Gastrocnemius medialis (tissue), 4 donors: ENCODE results near the gene REXO5.

Experiments
- POLR2A ChIP-seq, 2 donors: fragments of 450-650 bp; IDR thresholded peaks; one replicate each; pipeline ENCODE4 v1.6.1; 2017; ENCODE audit warnings: antibody characterized with exemption in 2 of 2, mild to moderate bottlenecking in 2 of 2, moderate library complexity in 2 of 2
- TF ChIP-seq, protein P1 (sequence below), 5 experiments: fragments of 450-650 bp in 3 of 5; fragments of 200-600 bp in 2 of 5; sonication (generic) in 2 of 5; IDR thresholded peaks in 4 of 5; conservative IDR thresholded peaks in 1 of 5; 1 replicate in 4 of 5; 2 replicates in 1 of 5; pipeline ENCODE4 v1.5.1; 2016 to 2019; ENCODE audit warnings: antibody characterized with exemption in 5 of 5, mild to moderate bottlenecking in 3 of 5, moderate library complexity in 3 of 5

DNA sequence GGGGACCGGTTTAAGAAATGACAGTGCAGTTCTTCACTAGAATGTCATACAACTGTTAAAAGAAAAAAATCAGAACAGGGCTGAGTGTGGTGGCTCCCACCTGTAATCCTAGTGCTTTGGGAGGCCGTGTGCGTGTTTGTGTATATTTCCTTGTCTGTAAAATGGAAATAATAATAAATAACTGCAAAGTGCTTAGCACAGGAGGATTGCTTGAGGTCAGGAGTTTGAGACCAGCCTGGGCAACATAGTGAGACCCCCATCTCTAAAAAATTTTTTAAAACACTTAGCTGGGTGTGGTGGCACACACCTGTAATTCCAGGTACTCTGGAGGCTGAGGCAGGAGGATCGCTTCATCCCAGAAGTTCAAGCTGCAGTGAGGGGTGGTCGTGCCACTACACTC lies 40.0 kb upstream of the REXO5 start:
- TF ChIP-seq, protein P1, sequence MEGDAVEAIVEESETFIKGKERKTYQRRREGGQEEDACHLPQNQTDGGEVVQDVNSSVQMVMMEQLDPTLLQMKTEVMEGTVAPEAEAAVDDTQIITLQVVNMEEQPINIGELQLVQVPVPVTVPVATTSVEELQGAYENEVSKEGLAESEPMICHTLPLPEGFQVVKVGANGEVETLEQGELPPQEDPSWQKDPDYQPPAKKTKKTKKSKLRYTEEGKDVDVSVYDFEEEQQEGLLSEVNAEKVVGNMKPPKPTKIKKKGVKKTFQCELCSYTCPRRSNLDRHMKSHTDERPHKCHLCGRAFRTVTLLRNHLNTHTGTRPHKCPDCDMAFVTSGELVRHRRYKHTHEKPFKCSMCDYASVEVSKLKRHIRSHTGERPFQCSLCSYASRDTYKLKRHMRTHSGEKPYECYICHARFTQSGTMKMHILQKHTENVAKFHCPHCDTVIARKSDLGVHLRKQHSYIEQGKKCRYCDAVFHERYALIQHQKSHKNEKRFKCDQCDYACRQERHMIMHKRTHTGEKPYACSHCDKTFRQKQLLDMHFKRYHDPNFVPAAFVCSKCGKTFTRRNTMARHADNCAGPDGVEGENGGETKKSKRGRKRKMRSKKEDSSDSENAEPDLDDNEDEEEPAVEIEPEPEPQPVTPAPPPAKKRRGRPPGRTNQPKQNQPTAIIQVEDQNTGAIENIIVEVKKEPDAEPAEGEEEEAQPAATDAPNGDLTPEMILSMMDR (IDR thresholded peaks at IDR 0.05 in 4 of 5, conservative IDR thresholded peaks at IDR 0.05 in 1 of 5): no peak
- no peak for TF ChIP-seq POLR2A (IDR thresholded peaks at IDR 0.05)
